ENCODE results near the gene TCERG1L.

TCERG1L gene

GRCh38 chr10:131070856-131071255 lies 240.7 kb downstream of the TCERG1L start:
- Histone ChIP-seq H3K36me3 (ENCODE audit: control insufficient read depth, insufficient read depth, low read length) (no peaks in the 10 kb centered on the region), H3K4me3 (ENCODE audit: low read depth, low read length) (no peak overlapping the region), H3K4me1 (ENCODE audit: control insufficient read depth, insufficient read depth, low read length) (peaks cover 21% of the 10 kb centered on the region), H3K9ac (ENCODE audit: low read length) (no peak overlapping the region), H3K27ac (ENCODE audit: low read depth, low read length) (no peak overlapping the region), H3K27me3 (ENCODE audit: control insufficient read depth, insufficient read depth, low read length) (no peaks in the 10 kb centered on the region), H3K9me3 (ENCODE audit: control insufficient read depth, insufficient read depth, low read depth, low read length) (no peaks in the 10 kb centered on the region)

GRCh38 chr10:131068760-131069159 lies 242.8 kb downstream of the TCERG1L start:
- Histone ChIP-seq H3K9me3 (ENCODE audit: control insufficient read depth, insufficient read depth, low read depth, low read length) (no peaks in the 10 kb centered on the region), H3K4me1 (ENCODE audit: control insufficient read depth, insufficient read depth, low read length) (peaks cover 35% of the 10 kb centered on the region), H3K27me3 (ENCODE audit: control insufficient read depth, insufficient read depth, low read length) (no peaks in the 10 kb centered on the region), H3K9ac (ENCODE audit: low read length) (no peak overlapping the region), H3K4me3 (ENCODE audit: low read depth, low read length) (no peak overlapping the region), H3K36me3 (ENCODE audit: control insufficient read depth, insufficient read depth, low read length) (no peaks in the 10 kb centered on the region), H3K27ac (ENCODE audit: low read depth, low read length) (no peak overlapping the region)

GRCh38 chr10:131068311-131068710 lies 243.2 kb downstream of the TCERG1L start:
- Histone ChIP-seq H3K4me1 (ENCODE audit: control insufficient read depth, insufficient read depth, low read length) (peaks cover 35% of the 10 kb centered on the region), H3K9me3 (ENCODE audit: control insufficient read depth, insufficient read depth, low read depth, low read length) (no peaks in the 10 kb centered on the region), H3K36me3 (ENCODE audit: control insufficient read depth, insufficient read depth, low read length) (no peaks in the 10 kb centered on the region), H3K27me3 (ENCODE audit: control insufficient read depth, insufficient read depth, low read length) (no peaks in the 10 kb centered on the region), H3K27ac (ENCODE audit: low read depth, low read length) (no peak overlapping the region), H3K9ac (ENCODE audit: low read length) (no peak overlapping the region), H3K4me3 (ENCODE audit: low read depth, low read length) (no peak overlapping the region)

GRCh38 chr10:131067690-131068089 lies 243.8 kb downstream of the TCERG1L start:
- Histone ChIP-seq H3K4me3 (ENCODE audit: low read depth, low read length) (no peak overlapping the region), H3K27ac (ENCODE audit: low read depth, low read length) (no peak overlapping the region), H3K9ac (ENCODE audit: low read length) (no peak overlapping the region), H3K27me3 (ENCODE audit: control insufficient read depth, insufficient read depth, low read length) (0 out of 2 replicates have a peak, but pooled peaks cover 2% of the 10 kb centered on the region), H3K4me1 (ENCODE audit: control insufficient read depth, insufficient read depth, low read length) (peaks cover 35% of the 10 kb centered on the region), H3K36me3 (ENCODE audit: control insufficient read depth, insufficient read depth, low read length) (no peaks in the 10 kb centered on the region), H3K9me3 (ENCODE audit: control insufficient read depth, insufficient read depth, low read depth, low read length) (no peaks in the 10 kb centered on the region)

GRCh38 chr10:131065673-131066305 lies 245.7 kb downstream of the TCERG1L start:
- H3K36me3 ChIP-seq (ENCODE audit: control insufficient read depth, insufficient read depth, low read length) = no peaks in the 10 kb centered on the region
- no peak overlapping the region for H3K4me3 ChIP-seq (ENCODE audit: low read depth, low read length)
- H3K9ac ChIP-seq (ENCODE audit: low read length) = no peak overlapping the region
- H3K9me3 ChIP-seq (ENCODE audit: control insufficient read depth, insufficient read depth, low read depth, low read length) = no peaks in the 10 kb centered on the region
- H3K27me3 ChIP-seq (ENCODE audit: control insufficient read depth, insufficient read depth, low read length) = peaks cover 2% of the 10 kb centered on the region; the same call in 1 of the 2 replicates
- peaks cover 27% of the 10 kb centered on the region for H3K4me1 ChIP-seq (ENCODE audit: control insufficient read depth, insufficient read depth, low read length)
- H3K27ac ChIP-seq (ENCODE audit: low read depth, low read length) = no peak overlapping the region

- peaks cover 2% of the 10 kb centered on the region; the same call in 1 of the 2 replicates for H3K27me3 ChIP-seq (ENCODE audit: control insufficient read depth, insufficient read depth, low read length)
- peaks cover 22% of the 10 kb centered on the region for H3K4me1 ChIP-seq (ENCODE audit: control insufficient read depth, insufficient read depth, low read length)
- no peak overlapping the region for H3K4me3 ChIP-seq (ENCODE audit: low read depth, low read length)
- H3K9me3 ChIP-seq (ENCODE audit: control insufficient read depth, insufficient read depth, low read depth, low read length) = peaks cover 10% of the 10 kb centered on the region
- no peak overlapping the region for H3K27ac ChIP-seq (ENCODE audit: low read depth, low read length)
- H3K36me3 ChIP-seq (ENCODE audit: control insufficient read depth, insufficient read depth, low read length) = no peaks in the 10 kb centered on the region
- H3K9ac ChIP-seq (ENCODE audit: low read length) = no peak overlapping the region
These were observed 248.2 kb downstream of the TCERG1L start for GRCh38 chr10:131063311-131063710.

GRCh38 chr10:131062621-131063260 lies 248.8 kb downstream of the TCERG1L start:
- H3K27ac ChIP-seq (ENCODE audit: low read depth, low read length) = no peak overlapping the region

GRCh38 chr10:131061216-131061615 lies 250.3 kb downstream of the TCERG1L start:
- no peak overlapping the region for H3K27ac ChIP-seq (ENCODE audit: low read depth, low read length)
- no peak overlapping the region for H3K4me3 ChIP-seq (ENCODE audit: low read depth, low read length)
- peaks cover 11% of the 10 kb centered on the region for H3K9me3 ChIP-seq (ENCODE audit: control insufficient read depth, insufficient read depth, low read depth, low read length)
- H3K9ac ChIP-seq (ENCODE audit: low read length) = no peak overlapping the region
- H3K27me3 ChIP-seq (ENCODE audit: control insufficient read depth, insufficient read depth, low read length) = peaks cover 7% of the 10 kb centered on the region
- H3K36me3 ChIP-seq (ENCODE audit: control insufficient read depth, insufficient read depth, low read length) = no peaks in the 10 kb centered on the region
- H3K4me1 ChIP-seq (ENCODE audit: control insufficient read depth, insufficient read depth, low read length) = peaks cover 17% of the 10 kb centered on the region

More at GRCh38 chr10:131062621-131063260, 248.8 kb downstream of the TCERG1L start:
- Histone ChIP-seq H3K4me3 (ENCODE audit: low read depth, low read length) (no peak overlapping the region), H3K27me3 (ENCODE audit: control insufficient read depth, insufficient read depth, low read length) (peaks cover 2% of the 10 kb centered on the region; the same call in 1 of the 2 replicates), H3K36me3 (ENCODE audit: control insufficient read depth, insufficient read depth, low read length) (no peaks in the 10 kb centered on the region), H3K4me1 (ENCODE audit: control insufficient read depth, insufficient read depth, low read length) (peaks cover 21% of the 10 kb centered on the region), H3K9me3 (ENCODE audit: control insufficient read depth, insufficient read depth, low read depth, low read length) (peaks cover 11% of the 10 kb centered on the region), H3K9ac (ENCODE audit: low read length) (no peak overlapping the region)

- H3K4me3 ChIP-seq (ENCODE audit: low read depth, low read length) = no peak overlapping the region
- H3K9ac ChIP-seq (ENCODE audit: low read length) = no peak overlapping the region
- H3K9me3 ChIP-seq (ENCODE audit: control insufficient read depth, insufficient read depth, low read depth, low read length) = peaks cover 11% of the 10 kb centered on the region
- peaks cover 6% of the 10 kb centered on the region; the same call in 1 of the 2 replicates for H3K4me1 ChIP-seq (ENCODE audit: control insufficient read depth, insufficient read depth, low read length)
- peaks cover 9% of the 10 kb centered on the region for H3K27me3 ChIP-seq (ENCODE audit: control insufficient read depth, insufficient read depth, low read length)
- no peak overlapping the region for H3K27ac ChIP-seq (ENCODE audit: low read depth, low read length)
- H3K36me3 ChIP-seq (ENCODE audit: control insufficient read depth, insufficient read depth, low read length) = no peaks in the 10 kb centered on the region
These were observed 251.6 kb downstream of the TCERG1L start for GRCh38 chr10:131059881-131060280.

- Histone ChIP-seq H3K36me3 (ENCODE audit: control insufficient read depth, insufficient read depth, low read length) (no peaks in the 10 kb centered on the region), H3K4me3 (ENCODE audit: low read depth, low read length) (no peak overlapping the region), H3K4me1 (ENCODE audit: control insufficient read depth, insufficient read depth, low read length) (no peaks in the 10 kb centered on the region), H3K9ac (ENCODE audit: low read length) (no peak overlapping the region), H3K27me3 (ENCODE audit: control insufficient read depth, insufficient read depth, low read length) (peaks cover 9% of the 10 kb centered on the region), H3K9me3 (ENCODE audit: control insufficient read depth, insufficient read depth, low read depth, low read length) (peaks cover 11% of the 10 kb centered on the region), H3K27ac (ENCODE audit: low read depth, low read length) (no peak overlapping the region)
These were observed 252.7 kb downstream of the TCERG1L start for GRCh38 chr10:131058799-131059198.

GRCh38 chr10:131056781-131057180 lies 254.7 kb downstream of the TCERG1L start:
- no peak overlapping the region for H3K27ac ChIP-seq (ENCODE audit: low read depth, low read length)
- peaks cover 7% of the 10 kb centered on the region for H3K27me3 ChIP-seq (ENCODE audit: control insufficient read depth, insufficient read depth, low read length)
- H3K36me3 ChIP-seq (ENCODE audit: control insufficient read depth, insufficient read depth, low read length) = no peaks in the 10 kb centered on the region
- H3K4me3 ChIP-seq (ENCODE audit: low read depth, low read length) = no peak overlapping the region
- peaks cover 22% of the 10 kb centered on the region for H3K9me3 ChIP-seq (ENCODE audit: control insufficient read depth, insufficient read depth, low read depth, low read length)
- H3K4me1 ChIP-seq (ENCODE audit: control insufficient read depth, insufficient read depth, low read length) = no peaks in the 10 kb centered on the region
- H3K9ac ChIP-seq (ENCODE audit: low read length) = no peak overlapping the region
